WTC11 (cell line): ENCODE measurements around the gene FASTKD1.

Experiments
- ESRRA ChIP-seq: sonication (generic); formaldehyde crosslinking; IDR thresholded peaks from 2 replicates; pipeline ENCODE4 v1.8.1; 2022; ENCODE audit warnings: mild to moderate bottlenecking, missing genetic modification reagents, borderline replicate concordance
- FOXP1 ChIP-seq: sonication (generic); formaldehyde crosslinking; IDR thresholded peaks from 2 replicates; pipeline ENCODE4 v1.8.0; 2022; ENCODE audit warnings: missing genetic modification reagents, mild to moderate bottlenecking, moderate library complexity, borderline replicate concordance
- OVOL2 ChIP-seq: fragments of 250-450 bp; sonication (Bioruptor Pico); IDR thresholded peaks from 2 replicates; pipeline ENCODE4 v1.9.0; 2021; ENCODE audit warnings: mild to moderate bottlenecking, borderline replicate concordance
- PRRX2 ChIP-seq: fragments of 250-450 bp; sonication (Bioruptor Pico); IDR thresholded peaks from 2 replicates; pipeline ENCODE4 v1.8.0; 2021; ENCODE audit warnings: mild to moderate bottlenecking
- SP1 ChIP-seq: sonication (generic); formaldehyde crosslinking; conservative IDR thresholded peaks from 2 replicates; pipeline ENCODE4 v1.8.1; 2022; ENCODE audit warnings: missing genetic modification reagents
- TF ChIP-seq, protein P1 (sequence below): sonication (generic); formaldehyde crosslinking; IDR thresholded peaks from 2 replicates; pipeline ENCODE4 v1.8.1; 2022; ENCODE audit warnings: low read depth, missing genetic modification reagents, borderline replicate concordance
- TF ChIP-seq, protein P2 (sequence below): fragments of 200-600 bp; IDR thresholded peaks from 2 replicates; pipeline ENCODE4 v1.8.0; 2022; ENCODE audit warnings: antibody characterized with exemption
- TF ChIP-seq, protein P3 (sequence below): sonication (generic); formaldehyde crosslinking; IDR thresholded peaks from 2 replicates; pipeline ENCODE4 v1.8.1; 2023; ENCODE audit warnings: mild to moderate bottlenecking, moderate library complexity, missing genetic modification reagents
- TF ChIP-seq, protein P4 (sequence below): sonication (generic); formaldehyde crosslinking; IDR thresholded peaks from 2 replicates; pipeline ENCODE4 v1.8.1; 2023; ENCODE audit warnings: mild to moderate bottlenecking, missing genetic modification reagents, moderate library complexity

DNA sequence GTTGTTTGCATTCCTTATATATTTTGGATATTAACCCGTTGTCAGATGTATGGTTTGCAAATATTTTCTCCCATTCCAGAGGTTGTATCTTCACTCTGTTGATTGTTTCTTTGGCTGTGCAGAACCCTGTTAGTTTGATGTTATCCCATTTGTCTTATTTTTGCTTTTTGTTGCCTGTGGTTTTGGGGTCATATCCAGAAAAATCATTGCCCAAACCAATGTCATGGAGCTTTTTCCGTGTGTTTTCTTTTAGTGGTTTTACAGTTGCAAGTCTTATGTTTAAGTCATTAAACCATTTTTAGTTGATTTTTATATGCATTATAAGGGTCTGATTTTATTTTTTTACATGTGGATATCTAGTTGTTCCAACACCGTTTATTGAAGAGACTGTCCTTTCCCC, 46.3 kb upstream of the FASTKD1 start:
- TF ChIP-seq, protein P1, sequence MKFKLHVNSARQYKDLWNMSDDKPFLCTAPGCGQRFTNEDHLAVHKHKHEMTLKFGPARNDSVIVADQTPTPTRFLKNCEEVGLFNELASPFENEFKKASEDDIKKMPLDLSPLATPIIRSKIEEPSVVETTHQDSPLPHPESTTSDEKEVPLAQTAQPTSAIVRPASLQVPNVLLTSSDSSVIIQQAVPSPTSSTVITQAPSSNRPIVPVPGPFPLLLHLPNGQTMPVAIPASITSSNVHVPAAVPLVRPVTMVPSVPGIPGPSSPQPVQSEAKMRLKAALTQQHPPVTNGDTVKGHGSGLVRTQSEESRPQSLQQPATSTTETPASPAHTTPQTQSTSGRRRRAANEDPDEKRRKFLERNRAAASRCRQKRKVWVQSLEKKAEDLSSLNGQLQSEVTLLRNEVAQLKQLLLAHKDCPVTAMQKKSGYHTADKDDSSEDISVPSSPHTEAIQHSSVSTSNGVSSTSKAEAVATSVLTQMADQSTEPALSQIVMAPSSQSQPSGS (CRISPR knock-in tag) = no peak
- TF ChIP-seq, protein P2, sequence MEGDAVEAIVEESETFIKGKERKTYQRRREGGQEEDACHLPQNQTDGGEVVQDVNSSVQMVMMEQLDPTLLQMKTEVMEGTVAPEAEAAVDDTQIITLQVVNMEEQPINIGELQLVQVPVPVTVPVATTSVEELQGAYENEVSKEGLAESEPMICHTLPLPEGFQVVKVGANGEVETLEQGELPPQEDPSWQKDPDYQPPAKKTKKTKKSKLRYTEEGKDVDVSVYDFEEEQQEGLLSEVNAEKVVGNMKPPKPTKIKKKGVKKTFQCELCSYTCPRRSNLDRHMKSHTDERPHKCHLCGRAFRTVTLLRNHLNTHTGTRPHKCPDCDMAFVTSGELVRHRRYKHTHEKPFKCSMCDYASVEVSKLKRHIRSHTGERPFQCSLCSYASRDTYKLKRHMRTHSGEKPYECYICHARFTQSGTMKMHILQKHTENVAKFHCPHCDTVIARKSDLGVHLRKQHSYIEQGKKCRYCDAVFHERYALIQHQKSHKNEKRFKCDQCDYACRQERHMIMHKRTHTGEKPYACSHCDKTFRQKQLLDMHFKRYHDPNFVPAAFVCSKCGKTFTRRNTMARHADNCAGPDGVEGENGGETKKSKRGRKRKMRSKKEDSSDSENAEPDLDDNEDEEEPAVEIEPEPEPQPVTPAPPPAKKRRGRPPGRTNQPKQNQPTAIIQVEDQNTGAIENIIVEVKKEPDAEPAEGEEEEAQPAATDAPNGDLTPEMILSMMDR = no peak
- TF ChIP-seq SP1 (CRISPR knock-in tag) (no peak), PRRX2 (CRISPR knock-in tag) (no peak), OVOL2 (CRISPR knock-in tag) (no peak), FOXP1 (no peak), ESRRA (CRISPR knock-in tag) (no peak)
- TF ChIP-seq, protein P3, sequence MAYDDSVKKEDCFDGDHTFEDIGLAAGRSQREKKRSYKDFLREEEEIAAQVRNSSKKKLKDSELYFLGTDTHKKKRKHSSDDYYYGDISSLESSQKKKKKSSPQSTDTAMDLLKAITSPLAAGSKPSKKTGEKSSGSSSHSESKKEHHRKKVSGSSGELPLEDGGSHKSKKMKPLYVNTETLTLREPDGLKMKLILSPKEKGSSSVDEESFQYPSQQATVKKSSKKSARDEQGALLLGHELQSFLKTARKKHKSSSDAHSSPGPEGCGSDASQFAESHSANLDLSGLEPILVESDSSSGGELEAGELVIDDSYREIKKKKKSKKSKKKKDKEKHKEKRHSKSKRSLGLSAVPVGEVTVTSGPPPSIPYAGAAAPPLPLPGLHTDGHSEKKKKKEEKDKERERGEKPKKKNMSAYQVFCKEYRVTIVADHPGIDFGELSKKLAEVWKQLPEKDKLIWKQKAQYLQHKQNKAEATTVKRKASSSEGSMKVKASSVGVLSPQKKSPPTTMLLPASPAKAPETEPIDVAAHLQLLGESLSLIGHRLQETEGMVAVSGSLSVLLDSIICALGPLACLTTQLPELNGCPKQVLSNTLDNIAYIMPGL (CRISPR knock-in tag) = no peak
- TF ChIP-seq, protein P4, sequence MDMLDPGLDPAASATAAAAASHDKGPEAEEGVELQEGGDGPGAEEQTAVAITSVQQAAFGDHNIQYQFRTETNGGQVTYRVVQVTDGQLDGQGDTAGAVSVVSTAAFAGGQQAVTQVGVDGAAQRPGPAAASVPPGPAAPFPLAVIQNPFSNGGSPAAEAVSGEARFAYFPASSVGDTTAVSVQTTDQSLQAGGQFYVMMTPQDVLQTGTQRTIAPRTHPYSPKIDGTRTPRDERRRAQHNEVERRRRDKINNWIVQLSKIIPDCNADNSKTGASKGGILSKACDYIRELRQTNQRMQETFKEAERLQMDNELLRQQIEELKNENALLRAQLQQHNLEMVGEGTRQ (CRISPR knock-in tag) = no peak
